SK-N-SH (cell line): ENCODE data around the gene ATP2A2.

Experiments
- CTCF ChIP-seq: fragments of 200-600 bp; sonication (generic); IDR thresholded peaks from 2 replicates; pipeline ENCODE4 v1.6.1; 2017; ENCODE audit warnings: antibody characterized with exemption, mild to moderate bottlenecking, moderate library complexity
- EP300 ChIP-seq, 2 experiments: IDR thresholded peaks; 2 replicates each; pipeline versions ENCODE4 v1.4.0 to v1.6.1; 2012; ENCODE audit warnings: borderline replicate concordance in 1 of 2, low read depth in 1 of 2, low read length in 1 of 2
- GABPA ChIP-seq: IDR thresholded peaks from 2 replicates; pipeline ENCODE4 v1.4.0; 2012; ENCODE audit warnings: low read depth, mild to moderate bottlenecking
- TEAD4 ChIP-seq: IDR thresholded peaks from 2 replicates; pipeline ENCODE4 v1.4.0; 2012; ENCODE audit warnings: mild to moderate bottlenecking, borderline replicate concordance; ENCODE audit not compliant: insufficient read depth

DNA sequence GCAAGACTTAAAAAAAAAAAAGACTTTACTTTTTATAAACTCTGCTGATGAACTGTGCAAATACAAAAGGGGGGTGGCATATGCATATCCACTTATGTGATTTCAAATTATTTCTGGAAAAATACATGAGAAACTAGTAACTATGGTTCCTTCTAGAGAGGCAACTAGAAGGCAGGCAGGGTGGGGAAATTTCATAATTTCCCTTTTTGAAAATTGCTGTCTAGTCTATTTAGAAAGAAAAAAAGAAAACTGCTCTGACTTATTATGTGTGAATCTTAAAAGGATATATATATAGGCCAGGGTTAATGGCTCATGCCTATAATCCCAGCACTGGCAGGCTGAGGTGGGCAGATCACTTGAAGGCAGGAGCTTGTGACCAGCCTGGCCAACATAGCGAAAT lies 80.2 kb downstream of the ATP2A2 start:
- TF ChIP-seq CTCF (no peak), GABPA (no peak), EP300 (IDR thresholded peaks at IDR 0.05; ENCODE audit: borderline replicate concordance in 1 of 2, low read depth in 1 of 2, low read length in 1 of 2) (no peak), TEAD4 (no peak)
